ENCODE results near the gene BPIFB1. TPM values are rescaled to one million over a fixed set of nuclear protein-coding genes. Genes with fewer than 3 reads are reported as not detected.

BPIFB1 gene
- total and polyA plus RNA-seq, 2 donors: 0.24 to 0.55 TPM

- Histone ChIP-seq H3K36me3 (ENCODE audit: control insufficient read depth in 2 of 2, insufficient read depth in 2 of 2, low read length in 1 of 2) (peaks cover 14 to 22% of the 10 kb centered on the region in 2 donors), H3K27ac (ENCODE audit: low read depth in 1 of 2, low read length in 1 of 2) (no peak overlapping the region), H3K4me1 (ENCODE audit: control insufficient read depth in 2 of 2, insufficient read depth in 2 of 2, low read length in 2 of 2) (no peaks in the 10 kb centered on the region), H3K4me3 (ENCODE audit: low read length in 2 of 2) (no peak overlapping the region), H3K9me3 (ENCODE audit: control insufficient read depth in 2 of 2, insufficient read depth in 1 of 2, low read length in 1 of 2) (no peaks in the 10 kb centered on the region), H3K27me3 (ENCODE audit: control insufficient read depth in 2 of 2, insufficient read depth in 1 of 2, low read length in 1 of 2) (no peaks in the 10 kb centered on the region)
- DNase-seq (ENCODE audit: low read depth in 6 of 9, low spot score in 9 of 9): no peak
- WGBS: 96% methylated on average over 16 of the region's 16 CpGs
Measured at GRCh38 chr20:33352258-33353012, 69.4 kb downstream of the BPIFB1 start.

- H3K4me3 ChIP-seq (ENCODE audit: low read length in 2 of 2): no peak overlapping the region
- peaks cover 14 to 18% of the 10 kb centered on the region in 2 donors for H3K36me3 ChIP-seq (ENCODE audit: control insufficient read depth in 2 of 2, insufficient read depth in 2 of 2, low read length in 1 of 2)
- 98% methylated on average over 4 of the region's 4 CpGs for WGBS
- no peaks in the 10 kb centered on the region for H3K9me3 ChIP-seq (ENCODE audit: control insufficient read depth in 2 of 2, insufficient read depth in 1 of 2, low read length in 1 of 2)
- no peak overlapping the region for H3K27ac ChIP-seq (ENCODE audit: low read depth in 1 of 2, low read length in 1 of 2)
- H3K4me1 ChIP-seq (ENCODE audit: control insufficient read depth in 2 of 2, insufficient read depth in 2 of 2, low read length in 2 of 2): no peaks in the 10 kb centered on the region
- no peak for DNase-seq (ENCODE audit: low read depth in 6 of 9, low spot score in 9 of 9)
- H3K27me3 ChIP-seq (ENCODE audit: control insufficient read depth in 2 of 2, insufficient read depth in 1 of 2, low read length in 1 of 2): no peaks in the 10 kb centered on the region
Measured at GRCh38 chr20:33353013-33353402, 70.0 kb downstream of the BPIFB1 start.

Other genes starting within 250 kb of the BPIFB1 start
- 0.05 TPM for gene BPIFB3, start 229.3 kb upstream of the BPIFB1 start, total RNA-seq
- 0.48 TPM for gene BPIFB3, start 229.3 kb upstream of the BPIFB1 start, polyA plus RNA-seq
- 0.05 TPM for gene BPIFB4, start 203.6 kb upstream of the BPIFB1 start, total RNA-seq
- gene BPIFB4, start 203.6 kb upstream of the BPIFB1 start, polyA plus RNA-seq: 0.64 TPM
- not detected for gene BPIFA2, start 115.1 kb upstream of the BPIFB1 start, total RNA-seq
- 0.07 TPM for gene BPIFA2, start 115.1 kb upstream of the BPIFB1 start, polyA plus RNA-seq
- gene BPIFA3, start 65.9 kb upstream of the BPIFB1 start, total RNA-seq: not detected
- 0.02 TPM for gene BPIFA3, start 65.9 kb upstream of the BPIFB1 start, polyA plus RNA-seq
- gene BPIFA1, start 47.2 kb upstream of the BPIFB1 start, total RNA-seq: 1.2 TPM
- 6.0 TPM for gene BPIFA1, start 47.2 kb upstream of the BPIFB1 start, polyA plus RNA-seq
- gene CDK5RAP1, start 118.3 kb downstream of the BPIFB1 start, total RNA-seq: 25.6 TPM
- 62.6 TPM for gene CDK5RAP1, start 118.3 kb downstream of the BPIFB1 start, polyA plus RNA-seq
- gene SNTA1, start 160.5 kb downstream of the BPIFB1 start, total RNA-seq: 6.8 TPM
- gene SNTA1, start 160.5 kb downstream of the BPIFB1 start, polyA plus RNA-seq: 7.7 TPM
- 6.4 TPM for gene CBFA2T2, start 206.9 kb downstream of the BPIFB1 start, total RNA-seq
- 9.1 TPM for gene CBFA2T2, start 206.9 kb downstream of the BPIFB1 start, polyA plus RNA-seq